ENCODE results near the gene ATP10A. TPM values are rescaled to one million over a fixed set of nuclear protein-coding genes. Genes with fewer than 3 reads are reported as not detected.

ATP10A gene
- total RNA-seq, 2 experiments from 2014 or later, result 0.06 TPM; not detected in 1

DNA sequence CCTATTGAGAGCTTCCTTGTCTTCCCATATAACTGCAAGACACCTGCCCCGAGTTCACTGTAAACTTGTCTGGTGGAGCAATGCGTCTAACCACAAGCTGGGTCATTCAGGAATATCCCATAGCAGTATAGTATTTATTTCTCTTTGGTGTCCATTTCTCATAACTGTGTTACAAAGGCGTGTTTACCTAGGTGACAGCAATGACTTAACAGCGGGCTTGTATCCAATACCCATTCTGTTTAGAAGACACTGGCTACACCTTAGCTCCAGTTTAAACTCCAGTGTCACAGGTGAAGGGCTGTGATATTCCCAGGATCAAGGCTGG, 24.3 kb downstream of the ATP10A start:
- DNase-seq (ENCODE audit: low spot score), result no peak

DNA sequence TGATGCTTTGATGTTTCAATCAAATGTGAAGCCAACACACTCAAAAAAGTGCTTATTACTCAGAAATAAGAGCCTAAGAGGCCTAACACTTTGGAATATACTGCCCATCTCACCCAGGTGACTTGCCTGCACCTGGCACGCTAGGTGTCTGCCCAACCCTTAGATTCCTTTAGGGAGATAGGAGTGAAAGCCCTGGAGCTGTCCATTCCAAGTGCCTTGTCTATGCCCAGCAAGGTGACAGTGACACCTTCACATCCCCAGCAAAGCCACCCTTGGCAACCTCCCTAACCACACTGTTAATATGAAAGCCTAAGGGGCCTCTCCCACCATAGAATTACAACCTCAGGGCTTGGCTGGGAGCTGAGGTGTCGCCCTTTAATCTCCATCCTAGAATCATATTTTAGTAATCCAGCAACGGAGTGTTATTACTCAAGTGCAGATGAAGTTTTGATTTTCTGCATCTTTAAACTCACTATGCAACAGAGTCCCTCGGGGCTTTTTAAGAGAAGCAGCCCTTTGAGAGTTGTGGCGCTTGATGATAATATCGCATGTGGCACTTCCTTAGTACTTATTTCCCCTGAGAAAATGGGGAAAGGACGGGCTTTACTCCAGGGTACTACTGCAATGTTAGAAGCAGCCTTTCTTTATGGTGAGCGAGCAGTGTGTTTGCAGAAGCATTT, 24.8 kb downstream of the ATP10A start:
- Histone ChIP-seq H2AFZ (ENCODE audit: low read length) (peak overlapping the region; percentile 53; the same call in 1 of the 2 replicates), H3K4me3 (ENCODE audit: low read depth, low read length, poor library complexity, severe bottlenecking) (no peak overlapping the region), H3K36me3 (ENCODE audit: insufficient read depth, low read length) (no peaks in the 10 kb centered on the region), H3K9me3 (ENCODE audit: low read length) (no peaks in the 10 kb centered on the region), H3K9me2 (ENCODE audit: insufficient read depth, low read length) (no peaks in the 10 kb centered on the region), H3K4me2 (ENCODE audit: low read length) (no peak overlapping the region), H3K79me2 (ENCODE audit: insufficient read depth, low read depth, low read length) (no peaks in the 10 kb centered on the region), H4K20me1 (ENCODE audit: insufficient read depth, low read length) (no peaks in the 10 kb centered on the region), H3K4me1 (ENCODE audit: insufficient read depth, low read length, poor library complexity, severe bottlenecking) (peaks cover 31% of the 10 kb centered on the region), H3K27ac (ENCODE audit: low read depth, low read length, poor library complexity, severe bottlenecking) (no peak overlapping the region)
- ChIA-PET CTCF (ENCODE audit: unreplicated experiment) (no interaction called here), POLR2A (interaction anchor here (0.9 to 1.0 kb wide), 2 partner anchors 10 to 18 kb away, joined by 3 read pairs; no protein-coding TSS in a partner anchor)
- intact Hi-C loops (cut with micrococcal nuclease; ENCODE audit: unreplicated experiment), result no loop called here
- no TSS peak for BruUV-seq (replicated peaks)
- TF ChIP-seq, protein P1, sequence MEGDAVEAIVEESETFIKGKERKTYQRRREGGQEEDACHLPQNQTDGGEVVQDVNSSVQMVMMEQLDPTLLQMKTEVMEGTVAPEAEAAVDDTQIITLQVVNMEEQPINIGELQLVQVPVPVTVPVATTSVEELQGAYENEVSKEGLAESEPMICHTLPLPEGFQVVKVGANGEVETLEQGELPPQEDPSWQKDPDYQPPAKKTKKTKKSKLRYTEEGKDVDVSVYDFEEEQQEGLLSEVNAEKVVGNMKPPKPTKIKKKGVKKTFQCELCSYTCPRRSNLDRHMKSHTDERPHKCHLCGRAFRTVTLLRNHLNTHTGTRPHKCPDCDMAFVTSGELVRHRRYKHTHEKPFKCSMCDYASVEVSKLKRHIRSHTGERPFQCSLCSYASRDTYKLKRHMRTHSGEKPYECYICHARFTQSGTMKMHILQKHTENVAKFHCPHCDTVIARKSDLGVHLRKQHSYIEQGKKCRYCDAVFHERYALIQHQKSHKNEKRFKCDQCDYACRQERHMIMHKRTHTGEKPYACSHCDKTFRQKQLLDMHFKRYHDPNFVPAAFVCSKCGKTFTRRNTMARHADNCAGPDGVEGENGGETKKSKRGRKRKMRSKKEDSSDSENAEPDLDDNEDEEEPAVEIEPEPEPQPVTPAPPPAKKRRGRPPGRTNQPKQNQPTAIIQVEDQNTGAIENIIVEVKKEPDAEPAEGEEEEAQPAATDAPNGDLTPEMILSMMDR (conservative IDR thresholded peaks at IDR 0.05; ENCODE audit: low read length), result no peak
- TF ChIP-seq EZH2phosphoT487 (IDR thresholded peaks at IDR 0.05; ENCODE audit: borderline replicate concordance, low read depth, low read length), result no peak
- DNase-seq (ENCODE audit: low spot score), result no peak

More for the DNA sequence above, 24.3 kb downstream of the ATP10A start:
- peaks cover 31% of the 10 kb centered on the region for H3K4me1 ChIP-seq (ENCODE audit: insufficient read depth, low read length, poor library complexity, severe bottlenecking)
- H4K20me1 ChIP-seq (ENCODE audit: insufficient read depth, low read length), result no peaks in the 10 kb centered on the region
- ChIA-PET CTCF (ENCODE audit: unreplicated experiment) (no interaction called here), POLR2A (interaction anchor here (0.9 to 1.0 kb wide), 2 partner anchors 10 to 17 kb away, joined by 3 read pairs; no protein-coding TSS in a partner anchor)
- no TSS peak for BruUV-seq (replicated peaks)
- intact Hi-C loops (cut with micrococcal nuclease; ENCODE audit: unreplicated experiment), result no loop called here
- TF ChIP-seq, protein P1 (conservative IDR thresholded peaks at IDR 0.05; ENCODE audit: low read length), result no peak
- TF ChIP-seq EZH2phosphoT487 (IDR thresholded peaks at IDR 0.05; ENCODE audit: borderline replicate concordance, low read depth, low read length), result no peak
- no peak overlapping the region for H3K27ac ChIP-seq (ENCODE audit: low read depth, low read length, poor library complexity, severe bottlenecking)
- H3K4me3 ChIP-seq (ENCODE audit: low read depth, low read length, poor library complexity, severe bottlenecking), result no peak overlapping the region
- H2AFZ ChIP-seq (ENCODE audit: low read length), result peak overlapping the region; percentile 53; the same call in 1 of the 2 replicates
- H3K9me3 ChIP-seq (ENCODE audit: low read length), result no peaks in the 10 kb centered on the region
- no peaks in the 10 kb centered on the region for H3K36me3 ChIP-seq (ENCODE audit: insufficient read depth, low read length)
- H3K9me2 ChIP-seq (ENCODE audit: insufficient read depth, low read length), result no peaks in the 10 kb centered on the region
- H3K4me2 ChIP-seq (ENCODE audit: low read length), result no peak overlapping the region
- H3K79me2 ChIP-seq (ENCODE audit: insufficient read depth, low read depth, low read length), result no peaks in the 10 kb centered on the region

DNA sequence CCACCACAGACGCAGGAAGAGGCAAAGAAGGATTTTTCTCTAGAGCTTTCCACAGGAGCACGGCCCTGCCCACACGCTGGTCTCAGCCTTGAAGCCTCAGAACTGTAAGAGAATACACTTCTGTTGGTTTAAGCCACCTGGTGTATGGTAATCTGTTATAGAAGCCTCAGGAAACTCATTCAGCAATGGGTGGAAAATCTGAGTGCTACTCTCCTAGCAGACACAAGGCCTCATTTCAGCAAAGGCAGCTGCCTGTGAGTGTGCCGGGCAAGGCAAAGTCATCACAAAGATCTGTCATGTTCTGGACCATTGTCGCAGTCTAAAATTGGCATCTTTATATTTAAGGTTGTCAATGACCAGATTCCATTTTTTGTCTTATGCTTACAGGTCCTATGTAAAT, 31.0 kb downstream of the ATP10A start:
- Histone ChIP-seq H4K20me1 (ENCODE audit: insufficient read depth, low read length) (no peaks in the 10 kb centered on the region), H2AFZ (ENCODE audit: low read length) (peak overlapping the region; percentile 85), H3K4me1 (ENCODE audit: insufficient read depth, low read length, poor library complexity, severe bottlenecking) (peaks cover 32% of the 10 kb centered on the region), H3K9me3 (ENCODE audit: low read length) (0 out of 2 replicates have a peak, but pooled peaks cover 4% of the 10 kb centered on the region), H3K4me3 (ENCODE audit: low read depth, low read length, poor library complexity, severe bottlenecking) (no peak overlapping the region), H3K79me2 (ENCODE audit: insufficient read depth, low read depth, low read length) (no peaks in the 10 kb centered on the region), H3K36me3 (ENCODE audit: insufficient read depth, low read length) (no peaks in the 10 kb centered on the region), H3K4me2 (ENCODE audit: low read length) (peak overlapping the region; percentile 40), H3K27ac (ENCODE audit: low read depth, low read length, poor library complexity, severe bottlenecking) (peak overlapping the region; percentile 37), H3K9me2 (ENCODE audit: insufficient read depth, low read length) (no peaks in the 10 kb centered on the region)
- ChIA-PET CTCF (ENCODE audit: unreplicated experiment) (no interaction called here), POLR2A (interaction anchor here (0.6 to 1.3 kb wide), 4 partner anchors 36 to 410 kb away, joined by 3 to 4 read pairs (median 4); no protein-coding TSS in a partner anchor)
- peak; percentile 75 for DNase-seq (ENCODE audit: low spot score)
- no TSS peak for BruUV-seq (replicated peaks)
- intact Hi-C loops (cut with micrococcal nuclease; ENCODE audit: unreplicated experiment), result loop anchor here (2.0 kb wide), 1 partner anchor 21 kb away; no protein-coding TSS in a partner anchor
- no peak for TF ChIP-seq EZH2phosphoT487 (IDR thresholded peaks at IDR 0.05; ENCODE audit: borderline replicate concordance, low read depth, low read length)
- TF ChIP-seq, protein P1 (conservative IDR thresholded peaks at IDR 0.05; ENCODE audit: low read length), result no peak
